GM18520 (cell line): ENCODE data around the gene ATG13.

ENCODE experiments used
- ATAC-seq: cut with Tn5 transposase; IDR thresholded peaks from one replicate; pipeline ENCODE4 v1.9.1; 2021; ENCODE audit not compliant: unreplicated experiment

The ATG13 gene

DNA sequence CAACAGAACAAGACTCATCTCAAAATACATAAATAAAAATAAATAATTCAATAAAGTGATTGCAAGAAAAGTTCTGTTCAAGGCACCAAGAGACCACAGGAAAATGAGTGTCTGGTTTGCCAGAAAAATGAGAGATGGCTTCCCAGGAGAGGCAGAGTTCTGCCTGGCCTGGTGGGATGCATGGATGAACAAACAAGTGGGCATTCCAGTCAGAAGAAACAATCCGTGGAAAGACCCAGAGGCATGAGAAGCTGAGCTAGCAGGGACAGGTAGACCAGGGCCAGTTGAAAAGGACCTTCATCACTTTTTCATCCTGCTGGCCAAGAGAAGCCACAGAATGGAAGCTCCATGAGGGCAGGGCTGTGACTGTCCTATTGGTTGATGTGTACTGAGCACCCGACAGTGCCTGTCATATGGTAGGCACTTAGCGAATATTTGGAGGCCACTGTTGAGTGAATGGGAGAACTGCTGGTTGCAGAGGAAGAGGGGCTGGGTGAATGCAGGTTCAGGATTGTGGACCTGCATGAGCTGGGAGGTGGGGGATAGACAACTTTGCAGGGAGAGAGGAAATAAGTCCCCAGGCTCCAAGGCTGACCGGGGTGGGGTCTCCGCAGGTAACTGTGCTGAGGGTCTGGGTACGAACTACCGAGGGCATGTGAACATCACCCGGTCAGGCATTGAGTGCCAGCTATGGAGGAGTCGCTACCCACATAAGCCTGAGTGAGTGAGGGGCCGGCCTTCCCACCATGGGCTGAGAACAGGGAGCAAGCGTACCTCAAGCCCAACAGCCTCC lies 105.4 kb downstream of the ATG13 start:
- no peak for ATAC-seq

DNA sequence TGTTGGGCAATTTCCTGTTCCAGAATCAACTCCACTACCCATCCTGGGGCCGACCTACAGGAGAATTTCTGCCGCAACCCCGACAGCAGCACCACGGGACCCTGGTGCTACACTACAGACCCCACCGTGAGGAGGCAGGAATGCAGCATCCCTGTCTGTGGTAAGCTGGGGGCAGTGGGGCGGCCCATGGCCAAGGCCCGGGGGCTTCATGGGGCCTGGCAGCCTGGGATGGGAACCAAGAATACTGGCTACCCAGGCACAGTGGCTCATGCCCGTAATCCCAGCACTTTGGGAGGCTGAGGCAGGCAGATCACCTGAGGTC lies 106.0 kb downstream of the ATG13 start:
- no peak for ATAC-seq

DNA sequence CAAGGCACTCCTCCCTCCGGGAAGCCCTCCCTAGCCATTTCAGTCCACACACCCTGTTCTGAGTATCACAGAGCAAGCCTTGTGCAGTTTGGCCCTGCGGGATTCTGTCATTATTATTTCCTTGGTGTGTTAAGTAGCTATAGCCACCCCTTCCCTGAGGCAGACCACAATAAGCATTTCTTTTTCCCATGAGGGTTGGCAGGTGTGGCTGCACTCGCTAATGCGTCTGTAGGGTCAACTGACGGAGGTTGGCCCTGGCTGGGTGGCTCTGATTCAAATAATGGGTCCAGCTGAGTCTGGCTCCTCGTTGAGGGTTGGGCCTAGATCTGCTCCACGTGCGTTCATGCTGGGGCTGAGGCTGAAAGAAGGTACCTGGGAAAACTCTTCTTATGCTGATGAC lies 106.7 kb downstream of the ATG13 start:
- no peak for ATAC-seq
